PFSK-1 (cell line): ENCODE results near the gene MED17.

Experiments
- POLR2AphosphoS5 ChIP-seq: IDR thresholded peaks from 2 replicates; pipeline ENCODE4 v1.6.1; 2012; ENCODE audit warnings: low read depth, mild to moderate bottlenecking, control low read depth, low read length, moderate library complexity
- SIN3A ChIP-seq: IDR thresholded peaks from 2 replicates; pipeline ENCODE4 v1.6.1; 2012; ENCODE audit warnings: mild to moderate bottlenecking, low read length, moderate library complexity, borderline replicate concordance; ENCODE audit not compliant: insufficient read depth
- TAF1 ChIP-seq: IDR thresholded peaks from 2 replicates; pipeline ENCODE4 v1.6.1; 2012; ENCODE audit warnings: low read length, control low read depth, borderline replicate concordance; ENCODE audit not compliant: insufficient read depth
- TF ChIP-seq, protein P1 (sequence below), 2 experiments: IDR thresholded peaks; 2 replicates each; pipeline versions ENCODE4 v1.6.1 to v1.8.0; 2011 to 2012; ENCODE audit warnings: low read depth in 2 of 2, low read length in 2 of 2, control low read depth in 1 of 2, inconsistent platforms in 1 of 2, mild to moderate bottlenecking in 1 of 2, moderate library complexity in 1 of 2; ENCODE audit not compliant: insufficient read depth in 1 of 2

DNA sequence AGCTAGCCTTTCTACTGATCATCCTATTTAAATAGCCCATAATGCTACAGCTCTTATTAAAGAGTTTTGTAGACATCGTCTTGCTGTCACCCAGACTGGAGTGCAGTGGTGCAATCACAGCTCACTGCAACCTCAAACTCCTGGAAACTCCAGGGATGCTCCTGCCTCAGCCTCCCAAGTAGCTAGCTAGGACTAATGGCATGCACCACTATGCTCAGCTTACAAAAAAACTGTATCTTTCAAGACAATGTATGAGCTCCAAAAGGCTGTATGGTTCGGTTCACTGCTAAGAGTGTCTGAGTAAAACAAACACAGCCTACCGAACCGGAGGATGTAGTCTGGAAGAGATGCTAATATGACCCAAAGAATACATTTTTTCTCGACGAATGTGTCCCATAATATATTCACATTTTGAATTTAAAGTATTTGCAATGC lies 45.4 kb upstream of the MED17 start:
- no peak; the same call in 1 of the 2 replicates for TF ChIP-seq POLR2AphosphoS5
- TF ChIP-seq, protein P1, sequence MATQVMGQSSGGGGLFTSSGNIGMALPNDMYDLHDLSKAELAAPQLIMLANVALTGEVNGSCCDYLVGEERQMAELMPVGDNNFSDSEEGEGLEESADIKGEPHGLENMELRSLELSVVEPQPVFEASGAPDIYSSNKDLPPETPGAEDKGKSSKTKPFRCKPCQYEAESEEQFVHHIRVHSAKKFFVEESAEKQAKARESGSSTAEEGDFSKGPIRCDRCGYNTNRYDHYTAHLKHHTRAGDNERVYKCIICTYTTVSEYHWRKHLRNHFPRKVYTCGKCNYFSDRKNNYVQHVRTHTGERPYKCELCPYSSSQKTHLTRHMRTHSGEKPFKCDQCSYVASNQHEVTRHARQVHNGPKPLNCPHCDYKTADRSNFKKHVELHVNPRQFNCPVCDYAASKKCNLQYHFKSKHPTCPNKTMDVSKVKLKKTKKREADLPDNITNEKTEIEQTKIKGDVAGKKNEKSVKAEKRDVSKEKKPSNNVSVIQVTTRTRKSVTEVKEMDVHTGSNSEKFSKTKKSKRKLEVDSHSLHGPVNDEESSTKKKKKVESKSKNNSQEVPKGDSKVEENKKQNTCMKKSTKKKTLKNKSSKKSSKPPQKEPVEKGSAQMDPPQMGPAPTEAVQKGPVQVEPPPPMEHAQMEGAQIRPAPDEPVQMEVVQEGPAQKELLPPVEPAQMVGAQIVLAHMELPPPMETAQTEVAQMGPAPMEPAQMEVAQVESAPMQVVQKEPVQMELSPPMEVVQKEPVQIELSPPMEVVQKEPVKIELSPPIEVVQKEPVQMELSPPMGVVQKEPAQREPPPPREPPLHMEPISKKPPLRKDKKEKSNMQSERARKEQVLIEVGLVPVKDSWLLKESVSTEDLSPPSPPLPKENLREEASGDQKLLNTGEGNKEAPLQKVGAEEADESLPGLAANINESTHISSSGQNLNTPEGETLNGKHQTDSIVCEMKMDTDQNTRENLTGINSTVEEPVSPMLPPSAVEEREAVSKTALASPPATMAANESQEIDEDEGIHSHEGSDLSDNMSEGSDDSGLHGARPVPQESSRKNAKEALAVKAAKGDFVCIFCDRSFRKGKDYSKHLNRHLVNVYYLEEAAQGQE (IDR thresholded peaks at IDR 0.05; ENCODE audit: insufficient read depth in 1 of 2, low read depth in 2 of 2, low read length in 2 of 2), result no peak
- no peak for TF ChIP-seq TAF1
- 0 out of 2 replicates have a peak, but pooled peaks have one; percentile 43 for TF ChIP-seq SIN3A
